Duodenal mucosa (tissue), 2 donors: ENCODE results near the gene PLA1A.
"Not testable (repeated sequence)": the region's sequence is repeated elsewhere in the genome, so short reads cannot be mapped to it uniquely, and the experiment has no call there.

Experiments used
- H3K27ac ChIP-seq: one replicate; pipeline ENCODE4 v1.7.0; 2013; ENCODE audit warnings: low read depth, low read length
- H3K27me3 ChIP-seq, 2 donors: one replicate each; pipeline ENCODE4 v1.7.0; 2013; ENCODE audit warnings: low read length in 2 of 2, control low read depth in 1 of 2; ENCODE audit not compliant: insufficient read depth in 2 of 2, control insufficient read depth in 1 of 2
- H3K36me3 ChIP-seq, 2 donors: one replicate each; pipeline ENCODE4 v1.7.0; 2013; ENCODE audit warnings: low read length in 2 of 2, control low read depth in 1 of 2; ENCODE audit not compliant: insufficient read depth in 2 of 2, control insufficient read depth in 1 of 2
- H3K4me1 ChIP-seq, 2 donors: one replicate each; pipeline ENCODE4 v1.7.0; 2013; ENCODE audit warnings: low read length in 2 of 2, control low read depth in 1 of 2; ENCODE audit not compliant: insufficient read depth in 2 of 2, control insufficient read depth in 1 of 2
- H3K4me3 ChIP-seq, 2 donors: one replicate each; pipeline ENCODE4 v1.7.0; 2013; ENCODE audit warnings: low read length in 2 of 2, low read depth in 1 of 2
- H3K9ac ChIP-seq, 2 donors: one replicate each; pipeline ENCODE4 v1.7.0; 2013; ENCODE audit warnings: low read length in 2 of 2, low read depth in 1 of 2
- H3K9me3 ChIP-seq, 2 donors: one replicate each; pipeline ENCODE4 v1.7.0; 2013; ENCODE audit warnings: low read length in 2 of 2, control low read depth in 1 of 2; ENCODE audit not compliant: control insufficient read depth in 1 of 2

Gene PLA1A

GRCh38 chr3:119590706-119591105 is 7.0 kb upstream of the PLA1A start:
- Histone ChIP-seq H3K4me3 (no peak overlapping the region), H3K4me1 (peaks cover 6 to 12% of the 10 kb centered on the region in 2 donors), H3K27ac (no peak overlapping the region), H3K9me3 (no peaks in the 10 kb centered on the region), H3K27me3 (peaks cover 0 to 3% of the 10 kb centered on the region in 2 donors), H3K9ac (no peak overlapping the region), H3K36me3 (peaks cover 0 to 3% of the 10 kb centered on the region in 2 donors)

- Histone ChIP-seq H3K4me1 (peaks cover 3 to 20% of the 10 kb centered on the region in 2 donors), H3K27me3 (peaks cover 0 to 3% of the 10 kb centered on the region in 2 donors), H3K9ac (no peak overlapping the region), H3K27ac (no peak overlapping the region), H3K9me3 (no peaks in the 10 kb centered on the region), H3K36me3 (peaks cover 0 to 3% of the 10 kb centered on the region in 2 donors), H3K4me3 (no peak overlapping the region)
Observed at GRCh38 chr3:119592861-119593260, 4.8 kb upstream of the PLA1A start.

- Histone ChIP-seq H3K27me3 (peaks cover 0 to 3% of the 10 kb centered on the region in 2 donors), H3K4me1 (peaks cover 0 to 13% of the 10 kb centered on the region in 2 donors), H3K9ac (no peak overlapping the region), H3K27ac (no peak overlapping the region), H3K9me3 (no peaks in the 10 kb centered on the region), H3K4me3 (no peak overlapping the region), H3K36me3 (peaks cover 0 to 3% of the 10 kb centered on the region in 2 donors)
Observed at GRCh38 chr3:119594066-119594465, 3.6 kb upstream of the PLA1A start.

GRCh38 chr3:119594929-119595328 is 2.8 kb upstream of the PLA1A start:
- not testable (repeated sequence) for H3K4me3 ChIP-seq, H3K36me3 ChIP-seq, H3K9ac ChIP-seq, H3K27me3 ChIP-seq, H3K9me3 ChIP-seq, H3K27ac ChIP-seq
- H3K4me1 ChIP-seq = peaks cover 0 to 13% of the 10 kb centered on the region in 2 donors

- H3K9ac ChIP-seq = no peak overlapping the region
- H3K27me3 ChIP-seq = peaks cover 0 to 3% of the 10 kb centered on the region in 2 donors
- no peaks in the 10 kb centered on the region for H3K36me3 ChIP-seq
- H3K4me3 ChIP-seq = peak overlapping the region in 1 of 2 donors; percentile 18
- peaks cover 0 to 13% of the 10 kb centered on the region in 2 donors for H3K4me1 ChIP-seq
- H3K9me3 ChIP-seq = no peaks in the 10 kb centered on the region
- H3K27ac ChIP-seq = no peak overlapping the region
Observed at GRCh38 chr3:119595639-119596334, 1.9 kb upstream of the PLA1A start.

- no peaks in the 10 kb centered on the region for H3K36me3 ChIP-seq
- peaks cover 0 to 3% of the 10 kb centered on the region in 2 donors for H3K27me3 ChIP-seq
- H3K9ac ChIP-seq = no peak overlapping the region
- peaks cover 0 to 13% of the 10 kb centered on the region in 2 donors for H3K4me1 ChIP-seq
- no peak overlapping the region for H3K4me3 ChIP-seq
- no peak overlapping the region for H3K27ac ChIP-seq
- H3K9me3 ChIP-seq = no peaks in the 10 kb centered on the region
Observed at GRCh38 chr3:119596398-119596797, 1.3 kb upstream of the PLA1A start.

- Histone ChIP-seq H3K27me3 (no peaks in the 10 kb centered on the region), H3K4me1 (peaks cover 0 to 13% of the 10 kb centered on the region in 2 donors), H3K4me3 (no peak overlapping the region), H3K9ac (no peak overlapping the region), H3K27ac (no peak overlapping the region), H3K36me3 (no peaks in the 10 kb centered on the region), H3K9me3 (no peaks in the 10 kb centered on the region)
Observed at GRCh38 chr3:119598410-119599098, 869 bp downstream of the PLA1A start.

- no peak overlapping the region for H3K4me3 ChIP-seq
- peaks cover 0 to 13% of the 10 kb centered on the region in 2 donors for H3K4me1 ChIP-seq
- H3K9me3 ChIP-seq = no peaks in the 10 kb centered on the region
- no peak overlapping the region for H3K27ac ChIP-seq
- H3K27me3 ChIP-seq = no peaks in the 10 kb centered on the region
- no peaks in the 10 kb centered on the region for H3K36me3 ChIP-seq
- H3K9ac ChIP-seq = no peak overlapping the region
Observed at GRCh38 chr3:119599558-119600174, 2.0 kb downstream of the PLA1A start.

- no peaks in the 10 kb centered on the region for H3K36me3 ChIP-seq
- H3K4me1 ChIP-seq = peaks cover 0 to 13% of the 10 kb centered on the region in 2 donors
- no peak overlapping the region for H3K4me3 ChIP-seq
- no peaks in the 10 kb centered on the region for H3K9me3 ChIP-seq
- no peak overlapping the region for H3K9ac ChIP-seq
- H3K27me3 ChIP-seq = no peaks in the 10 kb centered on the region
- no peak overlapping the region for H3K27ac ChIP-seq
Observed at GRCh38 chr3:119600732-119601131, 3.0 kb downstream of the PLA1A start.

GRCh38 chr3:119601154-119601553 is 3.5 kb downstream of the PLA1A start:
- Histone ChIP-seq H3K9ac (no peak overlapping the region), H3K4me3 (no peak overlapping the region), H3K27ac (no peak overlapping the region), H3K27me3 (no peaks in the 10 kb centered on the region), H3K4me1 (peaks cover 0 to 9% of the 10 kb centered on the region in 2 donors), H3K9me3 (no peaks in the 10 kb centered on the region), H3K36me3 (no peaks in the 10 kb centered on the region)
